DMS153 treated with DMSO at 0.1 percent for 48 hours (cell line): ENCODE results near the gene TCERG1.

Source experiments
- DNase-seq: peaks from one replicate; lab custom pipeline; 2025; ENCODE audit not compliant: unreplicated experiment; lab: John Stamatoyannopoulos, UW

Gene TCERG1

GRCh38 chr5:146446861-146447733 lies at the start of gene TCERG1:
TCERG1 (plus strand) TSS chr5:146447333; CDS start chr5:146447350, 17 bp downstream.
- peak; percentile 90 for DNase-seq

DNA sequence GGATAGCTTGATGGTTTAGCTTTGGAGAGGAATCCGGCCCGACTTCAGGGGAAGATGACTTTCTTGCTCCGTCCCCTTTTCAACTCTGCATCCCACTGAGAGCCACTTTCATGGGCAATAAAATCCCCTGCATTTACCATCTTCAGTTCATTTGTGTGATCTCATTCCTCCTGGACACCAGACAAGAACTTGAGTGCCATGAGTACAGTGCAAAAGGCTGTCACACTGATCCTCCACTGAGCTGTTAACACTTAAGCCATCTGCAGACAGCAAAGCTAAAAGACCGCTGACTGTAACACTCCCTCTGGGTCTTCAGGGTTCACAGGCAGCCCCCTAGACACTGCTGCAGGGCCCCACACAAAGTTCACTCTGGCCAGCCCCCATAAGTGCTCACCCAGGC lies 48.3 kb upstream of the TCERG1 start:
- no peak for DNase-seq

- DNase-seq = no peak
Measured at GRCh38 chr5:146399481-146399880, 47.7 kb upstream of the TCERG1 start.

DNA sequence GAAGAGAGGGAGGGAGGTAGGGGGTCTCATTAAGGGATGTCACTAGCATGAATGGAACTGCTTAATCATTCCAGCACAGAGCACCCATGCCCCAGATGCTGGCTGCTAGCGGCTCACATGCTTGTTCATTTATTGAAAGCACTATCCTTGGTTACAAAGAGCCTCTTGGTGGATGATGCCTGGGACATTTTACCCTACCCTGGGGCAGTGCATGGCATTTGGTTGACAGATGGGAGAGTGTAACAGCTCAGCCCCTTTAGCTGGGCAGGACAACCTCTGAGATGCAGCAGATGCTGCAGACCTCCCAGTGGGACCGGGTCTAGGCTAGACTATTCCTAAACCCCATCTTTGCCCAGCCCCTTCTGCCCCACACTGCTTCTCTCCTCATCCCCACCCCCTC lies 46.9 kb upstream of the TCERG1 start:
- no peak for DNase-seq

GRCh38 chr5:146401021-146401420 lies 46.1 kb upstream of the TCERG1 start:
- DNase-seq = no peak

DNA sequence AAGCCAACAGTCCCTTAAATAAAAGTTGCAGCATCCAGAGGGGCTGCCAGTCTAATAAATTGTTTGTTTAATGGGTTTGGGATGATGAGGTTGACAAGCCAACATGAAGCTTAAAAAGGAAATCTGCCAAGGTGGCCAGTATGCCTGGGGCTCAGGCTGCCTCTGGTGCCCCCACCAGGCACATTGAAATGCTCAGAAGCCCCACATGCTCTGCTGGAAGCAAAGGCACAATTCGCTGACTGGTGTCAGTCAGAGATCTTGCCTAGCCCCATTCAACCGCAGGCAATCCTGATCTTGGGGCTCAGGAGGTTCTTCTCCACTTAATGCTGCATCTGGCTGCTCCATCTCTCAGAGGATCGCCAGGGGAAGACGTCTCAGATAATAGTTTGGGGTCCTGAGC lies 44.2 kb upstream of the TCERG1 start:
- no peak for DNase-seq

- no peak for DNase-seq
Measured at GRCh38 chr5:146409054-146409671, 38.0 kb upstream of the TCERG1 start.

DNA sequence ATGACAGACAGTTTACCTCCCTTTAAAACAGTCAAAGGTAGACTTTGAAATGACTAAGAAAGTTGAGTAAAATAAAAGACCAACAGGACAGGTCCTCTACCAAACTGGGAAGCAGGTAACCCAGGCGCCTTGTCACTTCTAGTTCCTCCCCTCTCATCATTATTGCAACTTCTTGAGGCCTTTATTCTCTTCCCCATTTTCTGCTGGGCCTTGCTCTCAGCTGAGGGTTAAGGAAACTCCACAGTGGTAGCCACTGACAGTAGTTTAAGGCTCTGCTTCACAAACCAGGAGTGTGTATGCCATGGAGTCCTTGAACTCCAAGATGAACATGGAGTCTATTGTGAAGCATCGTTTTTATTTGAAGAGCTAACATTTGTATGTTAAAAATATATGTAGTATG lies 36.9 kb upstream of the TCERG1 start:
- no peak for DNase-seq

GRCh38 chr5:146419696-146420095 lies 27.4 kb upstream of the TCERG1 start:
- no peak for DNase-seq

DNA sequence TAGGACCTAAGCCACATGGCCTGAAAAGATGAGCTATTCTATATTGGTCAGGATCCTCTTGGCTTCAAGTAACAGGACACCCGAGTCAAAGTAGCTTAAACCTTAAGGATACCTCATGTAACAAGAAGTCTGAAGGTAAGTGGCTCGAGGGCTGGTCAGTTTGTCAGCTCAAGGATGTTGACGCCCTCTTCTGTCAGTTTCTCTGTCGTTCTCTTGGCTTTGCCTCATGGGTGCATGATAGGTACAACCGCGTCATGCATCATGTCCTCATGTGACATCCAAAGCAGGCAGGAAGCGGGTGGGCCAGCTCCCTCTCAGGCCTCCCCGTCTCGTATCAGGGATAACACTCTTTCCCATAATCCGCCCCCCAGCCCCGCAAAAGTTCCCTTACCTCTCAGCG lies 22.1 kb upstream of the TCERG1 start:
- no peak for DNase-seq

- no peak for DNase-seq
Measured at GRCh38 chr5:146426305-146426704, 20.8 kb upstream of the TCERG1 start.

GRCh38 chr5:146426853-146427618 lies 20.1 kb upstream of the TCERG1 start:
- peak; percentile 2 for DNase-seq

GRCh38 chr5:146427619-146427997 lies 19.5 kb upstream of the TCERG1 start:
- no peak for DNase-seq

GRCh38 chr5:146428658-146429057 lies 18.5 kb upstream of the TCERG1 start:
- DNase-seq = no peak

- DNase-seq = no peak
Measured at GRCh38 chr5:146440353-146440752, 6.8 kb upstream of the TCERG1 start.

- DNase-seq = no peak
Measured at GRCh38 chr5:146440870-146441495, 6.2 kb upstream of the TCERG1 start.

DNA sequence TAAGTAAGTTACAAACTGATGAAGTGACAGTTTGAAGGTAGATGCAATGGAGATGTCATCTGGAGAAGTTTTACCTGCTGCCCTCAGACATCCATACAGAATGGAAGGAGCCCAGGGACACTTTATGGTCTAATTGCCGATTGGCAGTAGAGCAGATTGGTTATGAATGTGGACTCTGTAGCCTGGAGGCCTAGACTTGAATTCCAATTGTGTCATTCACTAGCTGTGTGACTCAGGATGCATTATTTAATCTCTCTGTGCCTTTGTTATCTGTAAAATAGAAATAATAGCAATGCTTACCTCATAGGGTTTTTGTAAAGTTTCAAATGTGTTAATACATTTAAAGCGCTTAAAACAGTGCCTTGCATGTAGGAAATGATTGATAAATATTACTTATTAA lies 5.2 kb upstream of the TCERG1 start:
- no peak for DNase-seq

DNA sequence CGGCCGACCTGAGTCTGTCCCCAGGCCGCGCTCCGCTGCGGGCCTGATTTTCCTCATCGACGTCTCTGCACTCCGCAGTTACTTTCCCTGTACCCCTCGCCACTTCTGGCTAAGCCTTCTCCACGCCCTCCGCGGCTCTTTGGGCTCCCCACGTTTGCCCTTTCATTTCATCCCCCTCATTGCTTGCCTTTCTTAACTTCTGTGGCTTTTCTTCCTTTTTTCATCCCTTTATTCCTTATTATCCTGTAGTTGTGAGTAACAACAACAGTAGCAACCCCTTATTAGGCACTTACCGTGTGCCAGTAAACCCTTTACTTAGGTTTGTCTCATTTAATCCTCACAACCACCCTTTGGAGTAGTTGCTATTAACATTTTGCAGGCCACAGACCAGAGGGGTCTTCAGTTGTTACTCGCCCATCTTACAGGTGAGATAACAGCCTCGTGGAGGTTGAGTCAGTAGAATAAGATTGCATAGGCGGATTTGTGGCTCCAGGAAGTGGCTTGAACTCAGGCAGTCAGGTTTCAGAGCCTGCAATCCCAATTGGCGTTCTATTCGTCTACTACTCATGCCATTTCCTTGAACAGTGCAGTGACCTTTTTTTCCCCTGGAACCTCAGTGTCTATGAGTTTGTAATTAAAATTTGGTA lies 724 bp downstream of the TCERG1 start:
- DNase-seq = no peak

- no peak for DNase-seq
Measured at GRCh38 chr5:146448783-146449519, 1.8 kb downstream of the TCERG1 start.

DNA sequence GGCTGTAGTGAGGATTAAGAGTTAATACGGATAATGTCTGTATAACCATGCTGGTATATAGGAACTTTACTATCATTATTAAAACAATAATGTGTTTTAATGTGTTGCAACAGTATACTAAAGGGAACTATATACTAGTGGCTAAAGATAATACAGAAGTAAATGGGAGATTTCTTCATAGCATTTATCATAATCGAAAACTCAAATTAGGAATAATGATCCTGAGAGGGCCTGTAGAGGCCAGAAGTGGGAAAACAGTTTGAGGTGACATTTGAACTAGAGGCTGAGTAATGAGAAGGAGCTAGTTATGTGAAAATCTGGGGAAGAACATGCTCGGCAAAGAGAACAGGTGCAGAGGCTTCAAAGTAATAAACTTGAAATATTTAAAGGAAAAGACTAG lies 2.9 kb downstream of the TCERG1 start:
- DNase-seq = no peak
